Suppressor macrophage (primary cell): ENCODE results near the gene DGCR6L.
"Not testable (repeated sequence)": the region's sequence is repeated elsewhere in the genome, so short reads cannot be mapped to it uniquely, and the experiment has no call there.

ENCODE experiments used
- DNase-seq, 4 experiments: peaks; one replicate each; pipeline ENCODE4 v3.0.0-alpha.2; 2020 to 2022
- total RNA-seq, 17 experiments: gene quantifications; one replicate each; lab custom pipeline; 2026; ENCODE audit warnings: mixed read lengths in 6 of 17, inconsistent platforms in 3 of 17; lab: John Stamatoyannopoulos, UW

DGCR6L gene
- total RNA-seq, result 8.3 to 33.5 (median 19.7) reads per million in 17 experiments

GRCh38 chr22:20319745-20320658 is at the start of gene DGCR6L:
Gene DGCR6L, minus strand, starts transcription at chr22:20320060. Its CDS starts 72 bp downstream, at chr22:20319988.
- DNase-seq, result peak; percentile 96 to 99 (median 98)

- not testable (repeated sequence) for DNase-seq
Measured at GRCh38 chr22:20368875-20369274, 49.0 kb upstream of the DGCR6L start.

GRCh38 chr22:20366841-20367240 is 47.0 kb upstream of the DGCR6L start:
- DNase-seq, result not testable (repeated sequence)

GRCh38 chr22:20364335-20365260 is 44.7 kb upstream of the DGCR6L start:
- peak; percentile 13 to 47 (median 33) for DNase-seq

GRCh38 chr22:20362403-20362802 is 42.5 kb upstream of the DGCR6L start:
- DNase-seq, result peak in 1 of 4 experiments; percentile 17

GRCh38 chr22:20361752-20362229 is 41.9 kb upstream of the DGCR6L start:
- DNase-seq, result not testable (repeated sequence)

- DNase-seq, result peak in 1 of 4 experiments; percentile 4
Measured at GRCh38 chr22:20360866-20361751, 41.2 kb upstream of the DGCR6L start.

GRCh38 chr22:20360261-20360660 is 40.4 kb upstream of the DGCR6L start:
- not testable (repeated sequence) for DNase-seq

GRCh38 chr22:20358503-20359239 is 38.8 kb upstream of the DGCR6L start:
- DNase-seq, result not testable (repeated sequence)

GRCh38 chr22:20357967-20358366 is 38.1 kb upstream of the DGCR6L start:
- not testable (repeated sequence) for DNase-seq

- DNase-seq, result not testable (repeated sequence)
Measured at GRCh38 chr22:20356906-20357305, 37.0 kb upstream of the DGCR6L start.

GRCh38 chr22:20355939-20356636 is 36.2 kb upstream of the DGCR6L start:
- DNase-seq, result not testable (repeated sequence)

- no peak for DNase-seq
Measured at GRCh38 chr22:20354238-20354975, 34.5 kb upstream of the DGCR6L start.

GRCh38 chr22:20352536-20352935 is 32.7 kb upstream of the DGCR6L start:
- DNase-seq, result not testable (repeated sequence)

GRCh38 chr22:20346553-20346952 is 26.7 kb upstream of the DGCR6L start:
- DNase-seq, result not testable (repeated sequence)

GRCh38 chr22:20338291-20338690 is 18.4 kb upstream of the DGCR6L start:
- DNase-seq, result not testable (repeated sequence)

GRCh38 chr22:20337807-20338206 is 17.9 kb upstream of the DGCR6L start:
- DNase-seq, result not testable (repeated sequence)

GRCh38 chr22:20336561-20336960 is 16.7 kb upstream of the DGCR6L start:
- not testable (repeated sequence) for DNase-seq

- not testable (repeated sequence) for DNase-seq
Measured at GRCh38 chr22:20328569-20328930, 8.7 kb upstream of the DGCR6L start.
